Panc1 (cell line): ENCODE results near the gene ELL2.
"Not testable (repeated sequence)": the region's sequence is repeated elsewhere in the genome, so short reads cannot be mapped to it uniquely, and the experiment has no call there.

Experiments
- CTCF ChIP-seq: fragments of 450-650 bp; IDR thresholded peaks from 2 replicates; pipeline ENCODE4 v1.5.1; 2017; ENCODE audit warnings: mild to moderate bottlenecking
- POLR2AphosphoS5 ChIP-seq: IDR thresholded peaks from 2 replicates; pipeline ENCODE4 v1.6.1; 2012; ENCODE audit warnings: mild to moderate bottlenecking, low read depth, low read length, moderate library complexity

DNA sequence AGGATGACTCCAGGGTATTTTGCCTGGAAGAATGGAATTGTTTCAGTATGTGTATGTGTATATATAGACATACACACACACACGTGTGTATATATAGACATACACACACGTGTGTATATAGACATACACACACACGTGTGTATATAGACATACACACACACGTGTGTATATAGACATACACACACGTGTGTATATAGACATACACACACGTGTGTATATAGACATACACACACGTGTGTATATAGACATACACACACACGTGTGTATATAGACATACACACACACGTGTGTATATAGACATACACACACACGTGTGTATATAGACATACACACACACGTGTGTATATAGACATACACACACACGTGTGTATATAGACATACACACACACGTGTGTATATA lies 34.4 kb downstream of the ELL2 start:
- not testable (repeated sequence) for TF ChIP-seq POLR2AphosphoS5, CTCF
